ENCODE measurements around the gene KCNQ2. TPM values are rescaled to one million over a fixed set of nuclear protein-coding genes. Genes with fewer than 3 reads are reported as not detected.

The KCNQ2 gene
- total and polyA plus RNA-seq, 2 experiments from 2014 or later = 68.5 to 92.4 TPM

GRCh38 chr20:63357921-63358905 is 114.2 kb downstream of the KCNQ2 start:
- no peak overlapping the region for H3K27ac ChIP-seq (ENCODE audit: low read depth)
- DNase-seq (ENCODE audit: low spot score) (no peak), ATAC-seq (no peak)
- H2AFZ ChIP-seq = no peak overlapping the region
- no peak overlapping the region for H3K27ac Mint-ChIP-seq
- no peak overlapping the region for H3K4me3 Mint-ChIP-seq
- no peaks in the 10 kb centered on the region for H4K20me1 ChIP-seq (replicated peaks; ENCODE audit: insufficient read depth)
- H3K27me3 Mint-ChIP-seq (ENCODE audit: insufficient read depth, low read depth, poor library complexity) = peaks cover 21% of the 10 kb centered on the region
- H3K4me3 ChIP-seq = no peak overlapping the region
- H3K36me3 Mint-ChIP-seq (ENCODE audit: low read depth) = no peaks in the 10 kb centered on the region; the same call in 2 of the 3 replicates
- no peaks in the 10 kb centered on the region for H3K36me3 ChIP-seq (ENCODE audit: insufficient read depth)
- peaks cover 2% of the 10 kb centered on the region; the same call in 1 of the 3 replicates for H3K9me3 Mint-ChIP-seq
- H3K4me2 ChIP-seq = no peak overlapping the region
- H3K79me2 ChIP-seq (replicated peaks; ENCODE audit: insufficient read depth) = no peaks in the 10 kb centered on the region
- H3K9me2 ChIP-seq (ENCODE audit: insufficient read depth) = no peaks in the 10 kb centered on the region
- peaks cover 18% of the 10 kb centered on the region for H3K27me3 ChIP-seq (ENCODE audit: insufficient read depth)
- TF ChIP-seq ZNF331 (CRISPR knock-in tag; IDR thresholded peaks at IDR 0.05; ENCODE audit: low read depth) (no peak), CTCF (conservative IDR thresholded peaks at IDR 0.05; ENCODE audit: low read depth in 2 of 2) (no peak), STAT1 (IDR thresholded peaks at IDR 0.05; ENCODE audit: unreplicated experiment) (no peak)
- peaks cover 10% of the 10 kb centered on the region for H3K4me1 Mint-ChIP-seq
- H3K4me1 ChIP-seq (ENCODE audit: insufficient read depth) = no peaks in the 10 kb centered on the region
- H3F3A ChIP-seq (replicated peaks; ENCODE audit: low read depth) = no peaks in the 10 kb centered on the region

GRCh38 chr20:63356931-63357879 is 115.2 kb downstream of the KCNQ2 start:
- H3K27ac ChIP-seq (ENCODE audit: low read depth) = no peak overlapping the region
- no peak overlapping the region for H2AFZ ChIP-seq
- no peaks in the 10 kb centered on the region for H3K36me3 ChIP-seq (ENCODE audit: insufficient read depth)
- Mint-ChIP-seq H3K27ac (no peak overlapping the region), H3K9me3 (peaks cover 2% of the 10 kb centered on the region; the same call in 1 of the 3 replicates), H3K4me1 (peaks cover 6% of the 10 kb centered on the region), H3K27me3 (ENCODE audit: insufficient read depth, low read depth, poor library complexity) (peaks cover 13% of the 10 kb centered on the region), H3K36me3 (ENCODE audit: low read depth) (no peaks in the 10 kb centered on the region), H3K4me3 (no peak overlapping the region)
- H3K79me2 ChIP-seq (replicated peaks; ENCODE audit: insufficient read depth) = no peaks in the 10 kb centered on the region
- H3K4me2 ChIP-seq = no peak overlapping the region
- H3K27me3 ChIP-seq (ENCODE audit: insufficient read depth) = peaks cover 10% of the 10 kb centered on the region
- DNase-seq (ENCODE audit: low spot score) = no peak
- ATAC-seq = no peak
- H3F3A ChIP-seq (replicated peaks; ENCODE audit: low read depth) = no peaks in the 10 kb centered on the region
- H3K4me1 ChIP-seq (ENCODE audit: insufficient read depth) = no peaks in the 10 kb centered on the region; the same call in 1 of the 2 replicates
- H3K9me2 ChIP-seq (ENCODE audit: insufficient read depth) = no peaks in the 10 kb centered on the region
- H3K4me3 ChIP-seq = no peak overlapping the region
- H4K20me1 ChIP-seq (replicated peaks; ENCODE audit: insufficient read depth) = no peaks in the 10 kb centered on the region
- TF ChIP-seq POLR2AphosphoS5 (IDR thresholded peaks at IDR 0.05; ENCODE audit: low read depth) = no peak
- no peak for TF ChIP-seq REST (IDR thresholded peaks at IDR 0.05; ENCODE audit: unreplicated experiment)
- TF ChIP-seq NANOG (IDR thresholded peaks at IDR 0.05; ENCODE audit: borderline replicate concordance) = no peak
- no peak for TF ChIP-seq CREB1 (CRISPR knock-in tag; IDR thresholded peaks at IDR 0.05; ENCODE audit: low read depth)
- TF ChIP-seq EZH2 (IDR thresholded peaks at IDR 0.05; ENCODE audit: low read depth, unreplicated experiment) = no peak
- TF ChIP-seq ETS1 (IDR thresholded peaks at IDR 0.05) = no peak

Data from GM23338 (cell line).